ENCODE data around the gene PANK4.

The PANK4 gene

DNA sequence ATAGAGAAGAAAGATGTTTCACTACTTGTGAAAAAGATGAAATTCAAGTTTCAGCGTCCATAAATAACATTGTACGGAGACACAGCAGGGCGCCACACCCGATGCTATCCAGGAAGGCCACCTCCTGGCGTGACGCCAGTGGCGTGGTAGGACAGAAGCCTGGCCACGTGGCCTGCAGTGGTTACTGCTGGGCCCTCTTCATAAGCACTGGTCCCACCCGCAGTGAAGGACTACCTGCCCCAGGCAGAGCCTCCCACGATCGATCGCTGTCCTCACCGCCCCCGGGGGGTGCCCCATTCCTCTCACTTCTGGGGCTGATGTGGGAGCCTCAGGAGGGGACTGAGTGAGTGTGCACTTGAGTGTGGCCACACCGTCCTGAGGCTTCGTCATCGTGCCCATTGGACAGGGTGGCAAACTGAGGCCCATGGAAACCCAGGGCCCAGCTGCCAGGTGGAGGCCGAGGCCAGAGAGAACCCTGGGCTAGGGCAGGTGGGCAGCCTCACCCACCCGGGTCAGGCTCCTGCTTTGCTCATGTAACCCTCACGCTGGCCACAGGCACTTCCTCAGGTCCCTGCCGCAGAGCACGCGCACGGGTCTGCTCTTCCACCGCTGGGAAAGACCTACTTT, 15.3 kb upstream of the PANK4 start:
- Histone ChIP-seq H3K9me2 (replicated peaks; ENCODE audit: insufficient read depth, low read length) (no peaks in the 10 kb centered on the region), H3K9ac (ENCODE audit: low read length) (no peak overlapping the region), H3K36me3 (ENCODE audit: low read length) (no peaks in the 10 kb centered on the region), H3K79me2 (ENCODE audit: insufficient read depth, low read length) (no peaks in the 10 kb centered on the region), H3F3A (ENCODE audit: insufficient read depth) (no peaks in the 10 kb centered on the region), H3K9me3 (ENCODE audit: insufficient read depth, low read length) (no peaks in the 10 kb centered on the region), H3K27ac (ENCODE audit: low read depth, low read length) (no peak overlapping the region), H3K4me2 (ENCODE audit: low read depth, low read length, poor library complexity, severe bottlenecking) (no peak overlapping the region), H3K27me3 (ENCODE audit: low read length) (no peaks in the 10 kb centered on the region), H4K20me1 (ENCODE audit: low read depth, low read length) (no peaks in the 10 kb centered on the region), H3K4me3 (ENCODE audit: insufficient read depth, low read length, poor library complexity, severe bottlenecking) (no peak overlapping the region), H2AFZ (ENCODE audit: low read depth, low read length, severe bottlenecking) (no peak overlapping the region)
- TF ChIP-seq EZH2phosphoT487 (conservative IDR thresholded peaks at IDR 0.05; ENCODE audit: low read length) (no peak), CTCF (IDR thresholded peaks at IDR 0.05; ENCODE audit: insufficient read depth, low read length, poor library complexity, severe bottlenecking) (no peak)

- no peak overlapping the region for H3K4me2 ChIP-seq (ENCODE audit: low read depth, low read length, poor library complexity, severe bottlenecking)
- H3K9me3 ChIP-seq (ENCODE audit: insufficient read depth, low read length): no peaks in the 10 kb centered on the region
- H3K36me3 ChIP-seq (ENCODE audit: low read length): no peaks in the 10 kb centered on the region
- no peaks in the 10 kb centered on the region for H4K20me1 ChIP-seq (ENCODE audit: low read depth, low read length)
- H3K9me2 ChIP-seq (replicated peaks; ENCODE audit: insufficient read depth, low read length): no peaks in the 10 kb centered on the region
- H2AFZ ChIP-seq (ENCODE audit: low read depth, low read length, severe bottlenecking): no peak overlapping the region
- H3F3A ChIP-seq (ENCODE audit: insufficient read depth): no peaks in the 10 kb centered on the region
- no peak for TF ChIP-seq CTCF (IDR thresholded peaks at IDR 0.05; ENCODE audit: insufficient read depth, low read length, poor library complexity, severe bottlenecking)
- no peak overlapping the region for H3K4me3 ChIP-seq (ENCODE audit: insufficient read depth, low read length, poor library complexity, severe bottlenecking)
- no peaks in the 10 kb centered on the region for H3K27me3 ChIP-seq (ENCODE audit: low read length)
- no peaks in the 10 kb centered on the region for H3K79me2 ChIP-seq (ENCODE audit: insufficient read depth, low read length)
- no peak overlapping the region for H3K27ac ChIP-seq (ENCODE audit: low read depth, low read length)
- H3K9ac ChIP-seq (ENCODE audit: low read length): no peak overlapping the region
Observed at GRCh38 chr1:2540816-2541492, 14.6 kb upstream of the PANK4 start.

- Histone ChIP-seq H3F3A (ENCODE audit: insufficient read depth) (no peaks in the 10 kb centered on the region), H3K9me2 (replicated peaks; ENCODE audit: insufficient read depth, low read length) (no peaks in the 10 kb centered on the region), H2AFZ (ENCODE audit: low read depth, low read length, severe bottlenecking) (no peak overlapping the region), H4K20me1 (ENCODE audit: low read depth, low read length) (no peaks in the 10 kb centered on the region), H3K4me3 (ENCODE audit: insufficient read depth, low read length, poor library complexity, severe bottlenecking) (no peak overlapping the region), H3K4me2 (ENCODE audit: low read depth, low read length, poor library complexity, severe bottlenecking) (no peak overlapping the region), H3K36me3 (ENCODE audit: low read length) (no peaks in the 10 kb centered on the region), H3K9ac (ENCODE audit: low read length) (no peak overlapping the region), H3K27me3 (ENCODE audit: low read length) (no peaks in the 10 kb centered on the region), H3K27ac (ENCODE audit: low read depth, low read length) (no peak overlapping the region), H3K79me2 (ENCODE audit: insufficient read depth, low read length) (no peaks in the 10 kb centered on the region), H3K9me3 (ENCODE audit: insufficient read depth, low read length) (no peaks in the 10 kb centered on the region)
- no peak for TF ChIP-seq CTCF (IDR thresholded peaks at IDR 0.05; ENCODE audit: insufficient read depth, low read length, poor library complexity, severe bottlenecking)
- no peak for TF ChIP-seq EZH2phosphoT487 (conservative IDR thresholded peaks at IDR 0.05; ENCODE audit: low read length)
Observed at GRCh38 chr1:2539312-2539907, 13.0 kb upstream of the PANK4 start.
